Measurements from ENCODE around the gene RAI1. TPM values are rescaled to one million over a fixed set of nuclear protein-coding genes. Genes with fewer than 3 reads are reported as not detected.

The RAI1 gene
- total and polyA plus RNA-seq, 2 experiments from 2014 or later = 0.87 to 0.89 TPM

DNA sequence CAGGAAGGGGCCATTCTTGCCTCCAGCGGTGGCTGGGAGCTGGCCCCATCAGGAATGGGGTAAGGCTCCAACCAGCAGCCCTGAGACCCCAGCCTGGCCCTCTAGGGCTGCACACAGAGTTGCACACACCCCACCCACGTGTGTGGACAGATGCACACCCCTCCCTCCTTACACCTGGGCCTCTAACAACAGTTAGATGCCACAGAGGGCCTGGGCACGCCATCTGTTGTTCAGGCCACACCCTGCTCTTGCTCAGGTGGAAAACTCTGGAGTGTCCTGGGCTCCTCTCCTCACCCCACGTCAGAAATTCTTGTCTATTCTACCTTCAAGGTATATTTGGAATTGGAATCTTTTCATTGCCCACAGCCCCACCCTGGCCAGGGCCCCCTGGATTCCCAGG lies 13.3 kb upstream of the RAI1 start (continued):
- TF ChIP-seq, protein P1, sequence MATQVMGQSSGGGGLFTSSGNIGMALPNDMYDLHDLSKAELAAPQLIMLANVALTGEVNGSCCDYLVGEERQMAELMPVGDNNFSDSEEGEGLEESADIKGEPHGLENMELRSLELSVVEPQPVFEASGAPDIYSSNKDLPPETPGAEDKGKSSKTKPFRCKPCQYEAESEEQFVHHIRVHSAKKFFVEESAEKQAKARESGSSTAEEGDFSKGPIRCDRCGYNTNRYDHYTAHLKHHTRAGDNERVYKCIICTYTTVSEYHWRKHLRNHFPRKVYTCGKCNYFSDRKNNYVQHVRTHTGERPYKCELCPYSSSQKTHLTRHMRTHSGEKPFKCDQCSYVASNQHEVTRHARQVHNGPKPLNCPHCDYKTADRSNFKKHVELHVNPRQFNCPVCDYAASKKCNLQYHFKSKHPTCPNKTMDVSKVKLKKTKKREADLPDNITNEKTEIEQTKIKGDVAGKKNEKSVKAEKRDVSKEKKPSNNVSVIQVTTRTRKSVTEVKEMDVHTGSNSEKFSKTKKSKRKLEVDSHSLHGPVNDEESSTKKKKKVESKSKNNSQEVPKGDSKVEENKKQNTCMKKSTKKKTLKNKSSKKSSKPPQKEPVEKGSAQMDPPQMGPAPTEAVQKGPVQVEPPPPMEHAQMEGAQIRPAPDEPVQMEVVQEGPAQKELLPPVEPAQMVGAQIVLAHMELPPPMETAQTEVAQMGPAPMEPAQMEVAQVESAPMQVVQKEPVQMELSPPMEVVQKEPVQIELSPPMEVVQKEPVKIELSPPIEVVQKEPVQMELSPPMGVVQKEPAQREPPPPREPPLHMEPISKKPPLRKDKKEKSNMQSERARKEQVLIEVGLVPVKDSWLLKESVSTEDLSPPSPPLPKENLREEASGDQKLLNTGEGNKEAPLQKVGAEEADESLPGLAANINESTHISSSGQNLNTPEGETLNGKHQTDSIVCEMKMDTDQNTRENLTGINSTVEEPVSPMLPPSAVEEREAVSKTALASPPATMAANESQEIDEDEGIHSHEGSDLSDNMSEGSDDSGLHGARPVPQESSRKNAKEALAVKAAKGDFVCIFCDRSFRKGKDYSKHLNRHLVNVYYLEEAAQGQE (IDR thresholded peaks at IDR 0.05; ENCODE audit: unreplicated experiment) = no peak
- TF ChIP-seq CTCF (conservative IDR thresholded peaks at IDR 0.05; ENCODE audit: low read depth in 2 of 2) = no peak
- TF ChIP-seq NANOG (IDR thresholded peaks at IDR 0.05; ENCODE audit: borderline replicate concordance) = no peak
- no peak for TF ChIP-seq POLR2AphosphoS5 (IDR thresholded peaks at IDR 0.05; ENCODE audit: low read depth)
- TF ChIP-seq JUNB (IDR thresholded peaks at IDR 0.05; ENCODE audit: unreplicated experiment) = no peak

- H3K27me3 ChIP-seq (ENCODE audit: insufficient read depth) = peaks cover 9% of the 10 kb centered on the region
- H3K9me2 ChIP-seq (ENCODE audit: insufficient read depth) = no peaks in the 10 kb centered on the region
- H2AFZ ChIP-seq = no peak overlapping the region
- no peaks in the 10 kb centered on the region for H4K20me1 ChIP-seq (replicated peaks; ENCODE audit: insufficient read depth)
- H3K36me3 ChIP-seq (ENCODE audit: insufficient read depth) = no peaks in the 10 kb centered on the region
- H3K36me3 Mint-ChIP-seq (ENCODE audit: low read depth) = no peaks in the 10 kb centered on the region
- no peak overlapping the region for H3K27ac Mint-ChIP-seq
- no peaks in the 10 kb centered on the region for H3F3A ChIP-seq (replicated peaks; ENCODE audit: low read depth)
- no peak overlapping the region for H3K4me3 ChIP-seq
- peaks cover 6% of the 10 kb centered on the region; the same call in 1 of the 2 replicates for H3K4me1 ChIP-seq (ENCODE audit: insufficient read depth)
- H3K9me3 Mint-ChIP-seq = no peaks in the 10 kb centered on the region
- H3K4me3 Mint-ChIP-seq = no peak overlapping the region
- H3K4me2 ChIP-seq = no peak overlapping the region
- peaks cover 21% of the 10 kb centered on the region for H3K27me3 Mint-ChIP-seq (ENCODE audit: insufficient read depth, low read depth, poor library complexity)
- no peak overlapping the region for H3K27ac ChIP-seq (ENCODE audit: low read depth)
- no peak for TF ChIP-seq POLR2AphosphoS5 (IDR thresholded peaks at IDR 0.05; ENCODE audit: low read depth)
- TF ChIP-seq, protein P2, sequence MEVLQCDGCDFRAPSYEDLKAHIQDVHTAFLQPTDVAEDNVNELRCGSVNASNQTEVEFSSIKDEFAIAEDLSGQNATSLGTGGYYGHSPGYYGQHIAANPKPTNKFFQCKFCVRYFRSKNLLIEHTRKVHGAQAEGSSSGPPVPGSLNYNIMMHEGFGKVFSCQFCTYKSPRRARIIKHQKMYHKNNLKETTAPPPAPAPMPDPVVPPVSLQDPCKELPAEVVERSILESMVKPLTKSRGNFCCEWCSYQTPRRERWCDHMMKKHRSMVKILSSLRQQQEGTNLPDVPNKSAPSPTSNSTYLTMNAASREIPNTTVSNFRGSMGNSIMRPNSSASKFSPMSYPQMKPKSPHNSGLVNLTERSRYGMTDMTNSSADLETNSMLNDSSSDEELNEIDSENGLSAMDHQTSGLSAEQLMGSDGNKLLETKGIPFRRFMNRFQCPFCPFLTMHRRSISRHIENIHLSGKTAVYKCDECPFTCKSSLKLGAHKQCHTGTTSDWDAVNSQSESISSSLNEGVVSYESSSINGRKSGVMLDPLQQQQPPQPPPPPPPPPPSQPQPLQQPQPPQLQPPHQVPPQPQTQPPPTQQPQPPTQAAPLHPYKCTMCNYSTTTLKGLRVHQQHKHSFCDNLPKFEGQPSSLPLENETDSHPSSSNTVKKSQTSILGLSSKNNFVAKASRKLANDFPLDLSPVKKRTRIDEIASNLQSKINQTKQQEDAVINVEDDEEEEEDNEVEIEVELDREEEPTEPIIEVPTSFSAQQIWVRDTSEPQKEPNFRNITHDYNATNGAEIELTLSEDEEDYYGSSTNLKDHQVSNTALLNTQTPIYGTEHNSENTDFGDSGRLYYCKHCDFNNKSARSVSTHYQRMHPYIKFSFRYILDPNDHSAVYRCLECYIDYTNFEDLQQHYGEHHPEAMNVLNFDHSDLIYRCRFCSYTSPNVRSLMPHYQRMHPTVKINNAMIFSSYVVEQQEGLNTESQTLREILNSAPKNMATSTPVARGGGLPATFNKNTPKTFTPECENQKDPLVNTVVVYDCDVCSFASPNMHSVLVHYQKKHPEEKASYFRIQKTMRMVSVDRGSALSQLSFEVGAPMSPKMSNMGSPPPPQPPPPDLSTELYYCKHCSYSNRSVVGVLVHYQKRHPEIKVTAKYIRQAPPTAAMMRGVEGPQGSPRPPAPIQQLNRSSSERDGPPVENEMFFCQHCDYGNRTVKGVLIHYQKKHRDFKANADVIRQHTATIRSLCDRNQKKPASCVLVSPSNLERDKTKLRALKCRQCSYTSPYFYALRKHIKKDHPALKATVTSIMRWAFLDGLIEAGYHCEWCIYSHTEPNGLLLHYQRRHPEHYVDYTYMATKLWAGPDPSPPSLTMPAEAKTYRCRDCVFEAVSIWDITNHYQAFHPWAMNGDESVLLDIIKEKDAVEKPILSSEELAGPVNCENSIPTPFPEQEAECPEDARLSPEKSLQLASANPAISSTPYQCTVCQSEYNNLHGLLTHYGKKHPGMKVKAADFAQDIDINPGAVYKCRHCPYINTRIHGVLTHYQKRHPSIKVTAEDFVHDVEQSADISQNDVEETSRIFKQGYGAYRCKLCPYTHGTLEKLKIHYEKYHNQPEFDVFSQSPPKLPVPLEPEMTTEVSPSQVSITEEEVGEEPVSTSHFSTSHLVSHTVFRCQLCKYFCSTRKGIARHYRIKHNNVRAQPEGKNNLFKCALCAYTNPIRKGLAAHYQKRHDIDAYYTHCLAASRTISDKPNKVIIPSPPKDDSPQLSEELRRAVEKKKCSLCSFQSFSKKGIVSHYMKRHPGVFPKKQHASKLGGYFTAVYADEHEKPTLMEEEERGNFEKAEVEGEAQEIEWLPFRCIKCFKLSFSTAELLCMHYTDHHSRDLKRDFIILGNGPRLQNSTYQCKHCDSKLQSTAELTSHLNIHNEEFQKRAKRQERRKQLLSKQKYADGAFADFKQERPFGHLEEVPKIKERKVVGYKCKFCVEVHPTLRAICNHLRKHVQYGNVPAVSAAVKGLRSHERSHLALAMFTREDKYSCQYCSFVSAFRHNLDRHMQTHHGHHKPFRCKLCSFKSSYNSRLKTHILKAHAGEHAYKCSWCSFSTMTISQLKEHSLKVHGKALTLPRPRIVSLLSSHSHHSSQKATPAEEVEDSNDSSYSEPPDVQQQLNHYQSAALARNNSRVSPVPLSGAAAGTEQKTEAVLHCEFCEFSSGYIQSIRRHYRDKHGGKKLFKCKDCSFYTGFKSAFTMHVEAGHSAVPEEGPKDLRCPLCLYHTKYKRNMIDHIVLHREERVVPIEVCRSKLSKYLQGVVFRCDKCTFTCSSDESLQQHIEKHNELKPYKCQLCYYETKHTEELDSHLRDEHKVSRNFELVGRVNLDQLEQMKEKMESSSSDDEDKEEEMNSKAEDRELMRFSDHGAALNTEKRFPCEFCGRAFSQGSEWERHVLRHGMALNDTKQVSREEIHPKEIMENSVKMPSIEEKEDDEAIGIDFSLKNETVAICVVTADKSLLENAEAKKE (CRISPR knock-in tag; IDR thresholded peaks at IDR 0.05) = no peak
- TF ChIP-seq CREB1 (CRISPR knock-in tag; IDR thresholded peaks at IDR 0.05; ENCODE audit: low read depth) = no peak
- TF ChIP-seq ZNF114 (CRISPR knock-in tag; IDR thresholded peaks at IDR 0.05) = no peak
- TF ChIP-seq CTCF (conservative IDR thresholded peaks at IDR 0.05; ENCODE audit: low read depth in 2 of 2) = no peak
- TF ChIP-seq EZH2 (IDR thresholded peaks at IDR 0.05; ENCODE audit: low read depth, unreplicated experiment) = no peak
- TF ChIP-seq JUNB (IDR thresholded peaks at IDR 0.05; ENCODE audit: unreplicated experiment) = no peak
- ATAC-seq (no peak), DNase-seq (ENCODE audit: low spot score) (no peak)
- peaks cover 31% of the 10 kb centered on the region for H3K4me1 Mint-ChIP-seq
- no peaks in the 10 kb centered on the region for H3K79me2 ChIP-seq (replicated peaks; ENCODE audit: insufficient read depth)
Observed at GRCh38 chr17:17668358-17668757, 12.9 kb upstream of the RAI1 start.

Measured in GM23338 (cell line).